GM19372 (cell line): ENCODE measurements around the gene KIAA0825.

Experiments
- ATAC-seq: cut with Tn5 transposase; IDR thresholded peaks from one replicate; pipeline ENCODE4 v1.9.1; 2021; ENCODE audit warnings: mild to moderate bottlenecking, low read depth, moderate library complexity; ENCODE audit not compliant: unreplicated experiment

The KIAA0825 gene

DNA sequence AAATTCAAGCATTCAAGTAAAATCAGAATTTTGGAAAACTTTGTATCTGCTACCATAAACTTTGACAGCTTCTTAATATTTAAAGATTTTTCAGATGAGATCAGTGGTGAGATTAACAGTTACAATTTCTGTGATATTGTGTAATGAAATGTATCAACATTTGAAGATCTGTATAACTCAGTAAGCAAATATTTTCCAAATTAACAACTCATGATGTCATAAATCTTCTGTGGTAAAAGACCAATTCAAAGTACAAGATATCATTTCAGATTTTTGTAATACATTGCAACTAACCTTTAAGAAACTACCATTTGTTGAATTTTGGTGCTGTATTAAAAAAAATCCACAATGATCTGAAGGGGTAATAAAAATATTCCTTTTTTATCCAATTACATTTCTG is 352.2 kb downstream of the KIAA0825 start:
- no peak for ATAC-seq

DNA sequence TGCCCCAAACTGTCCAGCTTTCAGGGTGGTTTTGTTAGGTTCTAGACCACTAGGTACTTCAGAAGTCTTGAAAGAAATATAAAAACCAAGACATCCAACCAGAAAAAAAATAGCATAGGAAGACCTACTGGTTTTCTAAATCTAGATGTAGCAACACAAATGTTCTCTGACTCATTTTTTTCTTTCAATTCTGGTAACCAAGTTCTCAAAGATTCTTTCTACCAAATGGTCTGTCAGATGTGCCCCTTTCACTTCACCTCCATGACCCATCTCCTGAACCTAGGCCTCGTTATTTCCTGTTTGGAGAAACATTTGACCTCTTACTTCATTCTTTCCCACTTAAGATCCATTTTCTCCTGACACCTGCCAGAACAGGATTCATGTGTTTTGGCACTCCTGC is 355.3 kb downstream of the KIAA0825 start:
- ATAC-seq = no peak

DNA sequence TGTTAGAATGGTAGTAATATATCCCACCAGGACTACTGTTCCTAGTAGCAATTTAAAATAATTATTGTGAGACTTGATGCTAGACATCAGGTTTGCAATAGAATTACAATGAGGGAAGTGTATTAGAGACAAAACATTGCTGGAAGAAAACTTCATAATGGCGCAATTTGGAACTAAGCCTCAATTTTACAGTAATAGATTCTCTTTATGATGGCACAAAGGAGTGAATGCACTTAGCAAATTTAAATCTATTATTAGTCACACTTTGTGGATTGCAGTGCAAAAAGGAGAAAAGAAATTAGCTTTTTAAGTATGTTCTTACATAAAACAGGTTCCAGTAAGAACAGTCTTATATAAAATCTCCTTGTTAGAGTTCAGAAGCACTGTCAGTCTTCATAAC is 358.3 kb downstream of the KIAA0825 start:
- ATAC-seq = no peak

DNA sequence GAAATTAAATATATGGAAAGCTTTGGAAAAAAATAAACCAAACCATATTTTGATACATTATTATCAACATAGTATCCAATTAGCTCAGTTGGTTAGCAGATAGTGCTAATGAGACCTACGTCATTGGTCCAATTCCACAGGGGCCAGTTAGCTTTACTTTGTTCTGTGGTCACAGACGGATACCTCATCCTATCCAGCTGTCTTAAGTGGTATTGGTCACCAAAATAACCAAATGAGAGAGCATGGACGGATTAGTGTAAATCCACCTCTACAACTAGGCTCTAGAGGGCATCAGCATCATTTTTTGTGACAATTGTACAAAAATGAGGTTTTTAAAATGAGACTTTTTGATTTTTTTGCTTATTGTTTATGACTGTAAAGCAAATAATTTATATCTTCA is 364.2 kb downstream of the KIAA0825 start:
- no peak for ATAC-seq

DNA sequence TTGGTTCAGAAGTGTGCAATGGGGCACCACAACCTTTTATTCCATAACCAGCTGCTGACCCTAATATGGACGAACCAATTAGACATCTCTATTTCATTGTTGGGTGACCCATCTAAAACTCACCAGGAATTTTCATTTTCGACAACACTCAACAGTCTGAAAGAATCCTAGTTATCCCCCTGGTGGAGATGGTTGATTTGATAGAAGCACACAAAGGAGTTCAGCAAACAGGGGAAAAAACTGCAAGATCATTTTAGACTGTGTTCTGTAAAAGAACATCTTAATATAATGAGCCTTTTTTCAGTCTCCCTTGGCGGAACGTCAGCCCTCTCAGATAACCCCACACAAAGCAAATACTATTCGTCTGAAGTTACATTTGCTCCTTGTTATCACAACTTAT is 367.4 kb downstream of the KIAA0825 start:
- no peak for ATAC-seq

DNA sequence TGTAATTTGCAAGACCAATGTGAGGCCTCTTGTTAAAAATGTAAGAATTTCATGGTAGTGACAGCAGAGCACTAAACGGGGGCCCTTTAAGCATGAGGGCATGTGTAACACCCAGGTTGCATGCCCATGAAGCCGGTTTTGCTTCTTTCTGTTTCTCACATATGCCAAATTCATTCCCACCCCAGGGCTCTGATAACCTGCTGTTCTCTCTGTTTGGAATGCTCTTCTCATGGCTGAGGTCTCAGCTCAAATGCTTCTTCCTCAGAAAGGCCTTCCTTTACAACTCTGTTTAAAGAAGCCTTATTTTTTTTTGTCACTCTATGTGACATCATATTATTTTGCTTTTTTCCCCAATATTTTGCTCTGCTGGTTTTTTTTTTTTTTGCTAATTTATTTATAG is 369.0 kb downstream of the KIAA0825 start:
- no peak for ATAC-seq

DNA sequence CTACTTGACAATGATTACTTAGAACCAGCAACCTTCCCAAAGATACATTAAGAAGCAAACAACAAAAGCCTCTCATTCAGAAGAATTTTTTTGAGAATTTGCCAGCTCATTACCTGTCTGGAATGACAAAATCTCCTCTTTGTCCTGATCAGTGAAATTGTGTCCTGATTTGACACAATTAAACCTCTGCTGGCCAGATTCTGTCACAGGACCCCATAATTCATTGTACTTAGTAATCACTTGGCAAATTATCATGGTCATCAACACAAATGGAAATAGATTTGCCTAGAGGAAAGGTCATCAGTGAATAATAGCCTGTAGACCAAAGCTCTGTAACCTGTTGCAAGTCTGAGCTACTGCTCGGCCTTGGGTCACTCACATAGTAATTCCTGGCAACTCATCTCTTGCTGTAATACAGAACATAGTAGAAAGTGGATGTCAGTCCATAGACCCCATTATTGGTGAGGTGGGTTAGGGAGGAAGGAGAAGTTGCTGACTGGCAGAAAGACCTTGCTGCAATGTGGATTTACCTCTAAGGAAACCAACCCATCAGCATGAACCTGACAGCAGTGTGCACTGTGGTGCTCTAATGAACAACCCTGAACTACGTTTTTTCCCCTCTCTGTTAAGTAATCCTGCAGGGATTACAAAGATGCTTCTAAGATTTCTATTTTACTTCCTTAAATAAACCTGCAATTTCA is 370.1 kb downstream of the KIAA0825 start:
- no peak for ATAC-seq

DNA sequence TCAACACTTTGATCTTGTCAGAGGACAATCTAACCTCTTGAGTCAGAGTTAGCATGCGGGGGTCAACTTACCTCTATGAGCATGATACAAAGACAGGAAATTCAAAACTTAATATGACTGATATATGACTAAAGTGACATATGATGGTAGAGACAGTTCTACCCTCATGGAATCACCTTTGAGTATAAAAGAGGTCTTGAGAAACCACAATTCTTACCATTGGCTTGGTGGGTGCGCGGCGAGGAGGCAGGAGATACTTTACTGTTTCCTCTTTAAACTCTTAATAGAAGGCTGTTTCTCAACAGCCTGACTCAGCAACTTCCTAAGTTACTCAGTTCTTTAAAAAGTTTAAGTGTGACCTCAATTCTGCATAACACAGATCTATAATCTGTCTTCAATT is 372.8 kb downstream of the KIAA0825 start:
- no peak for ATAC-seq

DNA sequence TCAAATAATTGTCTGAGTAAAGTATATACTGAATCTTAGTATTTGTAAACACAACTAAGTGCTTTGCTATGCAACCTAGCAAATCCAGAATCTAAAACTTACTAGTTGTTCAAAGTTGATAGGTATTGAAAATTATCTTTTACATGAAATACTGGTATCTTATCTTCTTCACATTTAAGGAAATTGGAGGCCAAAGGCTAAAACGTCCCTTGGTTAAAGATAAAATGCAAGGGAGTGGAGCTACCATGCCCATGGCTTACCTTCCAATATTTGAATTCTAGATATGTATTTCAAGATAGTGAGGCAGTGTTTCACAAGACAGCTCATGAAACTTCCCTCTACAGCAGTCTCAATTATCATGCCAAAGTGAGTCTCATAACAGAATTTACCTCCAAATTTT is 373.5 kb downstream of the KIAA0825 start:
- ATAC-seq = no peak

DNA sequence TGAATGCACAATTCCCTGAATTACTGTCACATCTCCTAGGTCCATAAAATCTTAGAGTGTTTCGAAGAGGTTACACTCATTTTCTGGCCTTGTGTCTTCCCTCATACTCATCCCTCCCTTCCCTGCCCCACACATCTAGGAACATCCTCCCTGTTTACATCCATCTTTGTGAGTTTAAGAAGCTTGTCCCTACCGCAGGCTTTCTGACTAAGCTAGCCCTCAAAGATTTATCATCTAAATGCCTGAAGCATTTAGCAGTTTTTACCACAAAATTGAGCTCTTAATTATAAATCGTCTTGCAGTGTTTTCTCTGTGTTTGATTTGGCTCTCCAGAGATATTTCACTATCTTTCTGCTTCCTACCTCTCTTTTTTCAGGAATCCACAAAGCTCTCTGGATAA is 374.8 kb downstream of the KIAA0825 start:
- ATAC-seq = no peak

DNA sequence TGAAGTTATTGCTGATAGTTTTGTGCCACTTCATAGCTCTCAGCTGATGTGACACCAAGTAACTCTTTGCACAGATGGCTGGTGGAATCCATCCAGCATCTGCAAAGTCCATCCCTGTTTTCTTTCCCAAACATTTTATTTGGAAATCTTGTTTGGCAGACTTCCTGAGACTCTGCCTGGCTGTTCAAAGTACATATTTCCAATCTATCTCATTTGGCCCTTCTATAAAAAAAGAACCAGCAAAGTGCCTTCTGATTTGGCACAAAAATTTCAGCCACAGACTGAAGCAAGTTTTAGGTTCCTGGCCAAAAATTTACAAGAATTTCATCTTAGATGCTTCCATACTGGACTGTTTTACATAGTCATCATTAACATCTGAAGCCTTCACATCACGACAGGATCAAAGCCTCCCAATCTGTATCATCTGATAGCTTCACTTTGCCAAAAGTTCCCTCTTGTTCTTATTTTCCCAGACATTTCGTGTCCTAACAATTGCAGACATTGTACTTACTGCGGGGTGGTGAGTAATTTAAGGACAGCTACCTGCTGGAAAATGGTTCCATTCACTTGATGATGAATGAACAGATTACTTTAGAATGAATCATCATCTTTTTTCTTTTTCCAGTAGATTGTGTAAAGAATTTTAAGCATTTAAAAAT is 377.3 kb downstream of the KIAA0825 start:
- no peak for ATAC-seq

DNA sequence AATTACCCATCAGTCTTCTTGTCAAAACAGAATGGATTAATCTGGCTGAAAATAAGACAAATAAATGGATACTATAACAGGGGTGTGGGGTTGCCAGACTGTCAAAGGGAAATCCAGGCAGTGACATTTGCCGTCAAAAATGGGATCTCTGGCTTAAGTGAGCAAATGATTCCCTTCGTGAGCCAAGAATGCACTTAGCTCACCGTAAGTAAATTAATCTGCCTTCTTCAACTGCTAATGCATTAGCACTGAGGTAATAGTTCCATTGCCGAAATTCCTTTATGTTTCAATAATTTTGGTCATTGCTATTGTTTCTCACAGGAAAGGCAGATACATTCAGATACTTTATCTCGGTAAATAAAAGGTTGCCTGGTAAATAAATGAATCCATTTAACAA is 377.8 kb downstream of the KIAA0825 start:
- no peak for ATAC-seq

DNA sequence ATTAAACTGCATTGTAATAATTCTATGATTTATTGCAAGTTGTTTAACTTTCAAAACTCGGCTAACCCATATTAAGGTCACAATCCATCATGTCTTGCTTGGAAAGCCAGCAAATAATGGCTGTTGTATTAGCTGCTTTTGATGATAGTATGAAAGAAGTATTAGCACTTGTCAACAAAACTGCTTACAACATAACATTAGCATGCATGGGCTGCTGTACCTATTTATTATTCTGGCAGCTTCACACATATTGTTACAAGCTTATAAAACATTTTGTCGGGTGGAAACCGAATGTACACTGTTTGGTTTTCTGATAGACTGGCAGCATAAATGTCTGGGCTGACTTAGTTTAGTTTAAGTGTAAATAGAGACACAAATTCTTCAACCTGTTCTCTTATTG is 378.3 kb downstream of the KIAA0825 start:
- no peak for ATAC-seq

DNA sequence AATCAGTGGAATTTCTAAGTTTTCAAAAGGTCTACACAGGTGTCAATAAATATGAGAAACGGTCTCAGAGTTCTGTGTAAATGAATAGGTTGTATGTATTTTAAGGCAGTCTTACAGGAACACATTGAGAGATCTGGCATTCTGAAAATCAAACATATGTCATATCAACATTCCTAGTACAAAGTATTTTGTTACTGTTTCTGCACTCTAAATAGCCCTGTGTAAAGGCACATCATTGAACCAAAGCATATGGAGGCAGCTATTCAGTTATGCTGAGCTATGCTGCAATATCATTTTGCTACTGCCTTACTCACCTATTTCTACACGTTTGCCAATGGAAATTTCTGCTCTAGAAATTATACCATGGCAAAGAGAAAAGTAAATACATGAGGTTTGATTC is 379.1 kb downstream of the KIAA0825 start:
- ATAC-seq = no peak

DNA sequence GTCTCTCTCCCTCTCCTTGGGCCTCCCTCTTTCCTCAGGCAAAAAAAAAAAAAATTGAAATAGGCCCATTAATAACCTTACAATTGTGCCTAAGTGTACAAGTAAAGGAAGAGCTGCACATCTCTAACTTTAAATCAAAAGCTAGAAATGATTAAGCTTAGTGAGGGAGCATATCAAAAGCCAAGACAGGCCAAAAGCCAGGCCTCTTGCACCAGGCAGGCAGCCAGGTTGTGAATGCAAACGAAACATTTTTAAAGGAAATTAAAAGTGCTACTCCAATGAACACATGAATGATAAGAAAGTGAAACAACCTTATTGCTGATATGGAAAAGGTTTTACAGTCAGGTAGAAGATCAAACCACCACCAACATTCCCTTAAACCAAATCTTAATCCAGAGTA is 383.4 kb downstream of the KIAA0825 start:
- no peak for ATAC-seq

DNA sequence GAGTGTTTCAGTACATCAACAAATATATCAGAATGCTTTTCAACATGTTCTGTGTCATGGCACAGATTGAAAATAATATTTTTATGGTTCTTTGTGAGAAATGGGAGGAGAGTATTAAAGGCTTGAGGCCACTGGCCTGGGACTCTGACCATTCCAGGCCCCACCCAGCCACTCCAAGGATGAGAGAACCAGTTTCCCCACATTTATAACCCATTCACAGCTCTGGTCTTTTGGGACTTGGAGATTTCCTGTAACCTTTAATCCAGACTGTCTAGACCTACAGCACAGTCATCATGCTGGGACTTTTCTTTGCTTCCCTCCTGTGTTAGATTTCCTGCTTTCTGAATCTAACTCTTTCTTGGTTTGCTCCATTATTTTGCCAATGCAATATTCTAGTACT is 389.6 kb downstream of the KIAA0825 start:
- no peak for ATAC-seq

DNA sequence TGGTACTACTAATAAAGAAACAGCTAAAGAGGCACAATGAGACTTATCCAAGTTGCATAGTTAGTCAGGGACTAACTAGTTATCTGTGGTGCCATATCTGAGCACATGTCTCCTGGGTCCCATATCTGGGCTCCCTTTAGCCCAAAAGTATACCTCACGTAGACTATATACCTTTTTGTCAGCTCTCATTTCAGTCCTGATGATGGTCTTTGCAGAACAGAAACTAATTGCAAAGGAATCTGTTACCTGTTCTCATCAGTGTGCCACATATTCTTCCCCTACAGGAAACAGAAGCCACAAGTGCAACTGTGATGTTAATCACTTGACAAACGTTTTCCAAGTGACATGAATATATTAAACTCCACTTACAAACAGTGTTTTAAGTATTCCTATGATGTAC is 395.2 kb downstream of the KIAA0825 start:
- ATAC-seq = no peak

DNA sequence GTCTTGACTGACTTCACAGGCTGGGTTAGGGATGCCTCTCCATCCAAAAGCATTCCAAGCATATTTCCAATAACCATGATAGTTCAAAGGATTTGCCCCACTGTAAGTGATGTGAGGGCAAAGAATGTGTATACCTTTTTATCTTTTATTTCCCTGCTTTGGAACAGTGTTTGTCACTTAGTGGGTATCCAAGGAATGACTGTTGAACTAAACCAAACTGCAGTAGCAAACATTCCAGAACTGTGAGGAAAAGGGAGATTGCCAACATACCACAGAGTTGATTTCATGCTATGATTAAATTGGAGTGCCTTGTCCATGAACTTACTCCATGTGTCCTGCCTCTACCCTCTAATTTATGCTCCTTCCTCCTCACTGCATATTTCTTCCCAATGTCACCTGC is 400.0 kb downstream of the KIAA0825 start:
- ATAC-seq = no peak

DNA sequence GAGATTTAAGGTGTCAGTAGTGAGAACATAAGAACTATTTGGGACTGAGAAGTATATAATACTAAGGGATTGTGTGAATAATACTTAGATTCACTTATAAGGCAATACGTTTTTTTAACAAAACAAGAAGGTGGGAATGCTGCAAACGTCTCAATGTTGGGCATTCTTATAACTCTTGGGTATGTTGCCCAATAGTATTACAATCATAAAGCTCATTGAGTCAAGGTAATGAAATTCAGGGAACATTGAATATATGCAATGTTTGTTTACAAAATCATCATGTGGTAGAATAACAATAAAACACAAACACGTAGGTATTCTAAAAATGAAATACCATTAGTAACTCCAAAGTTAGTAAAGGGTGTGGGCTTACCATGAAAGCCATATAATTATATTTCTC is 400.7 kb downstream of the KIAA0825 start:
- ATAC-seq = no peak

DNA sequence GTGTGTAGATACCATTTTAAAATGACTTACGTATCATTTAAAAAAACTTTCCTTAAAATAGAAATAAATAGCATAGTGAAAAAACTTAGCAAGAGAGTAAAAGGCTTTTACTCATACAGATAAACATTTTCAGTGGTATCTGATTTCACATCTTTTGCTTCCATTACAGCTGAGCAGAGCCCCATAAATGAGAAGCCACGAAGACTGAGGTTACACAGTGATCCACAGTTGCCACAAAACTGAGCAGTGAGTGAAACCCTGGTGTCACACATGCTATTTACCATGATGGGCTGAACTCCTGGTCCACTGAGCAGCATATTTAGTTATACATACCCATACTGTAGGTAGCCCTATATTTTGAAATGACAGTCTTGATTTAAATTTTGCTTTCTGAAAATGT is 401.2 kb downstream of the KIAA0825 start:
- no peak for ATAC-seq

DNA sequence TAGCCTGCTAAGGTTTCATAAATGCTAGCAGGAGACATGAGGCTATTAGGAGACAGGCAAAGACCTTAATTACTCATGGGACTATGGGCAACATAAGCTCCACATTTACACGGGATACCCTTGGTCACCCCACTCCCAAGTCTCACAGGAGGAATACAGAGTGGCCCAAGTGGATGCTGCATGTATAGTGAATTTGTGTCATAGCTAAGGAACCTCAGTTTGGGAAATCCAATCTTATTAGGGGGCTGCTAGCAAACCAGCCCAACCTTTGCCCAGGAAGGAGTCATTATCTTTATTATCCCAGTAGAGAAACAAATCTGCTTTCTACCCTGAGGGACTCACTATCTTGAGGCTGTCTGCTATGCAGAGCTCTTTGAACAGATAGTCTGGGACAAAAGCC is 405.9 kb downstream of the KIAA0825 start:
- ATAC-seq = no peak

DNA sequence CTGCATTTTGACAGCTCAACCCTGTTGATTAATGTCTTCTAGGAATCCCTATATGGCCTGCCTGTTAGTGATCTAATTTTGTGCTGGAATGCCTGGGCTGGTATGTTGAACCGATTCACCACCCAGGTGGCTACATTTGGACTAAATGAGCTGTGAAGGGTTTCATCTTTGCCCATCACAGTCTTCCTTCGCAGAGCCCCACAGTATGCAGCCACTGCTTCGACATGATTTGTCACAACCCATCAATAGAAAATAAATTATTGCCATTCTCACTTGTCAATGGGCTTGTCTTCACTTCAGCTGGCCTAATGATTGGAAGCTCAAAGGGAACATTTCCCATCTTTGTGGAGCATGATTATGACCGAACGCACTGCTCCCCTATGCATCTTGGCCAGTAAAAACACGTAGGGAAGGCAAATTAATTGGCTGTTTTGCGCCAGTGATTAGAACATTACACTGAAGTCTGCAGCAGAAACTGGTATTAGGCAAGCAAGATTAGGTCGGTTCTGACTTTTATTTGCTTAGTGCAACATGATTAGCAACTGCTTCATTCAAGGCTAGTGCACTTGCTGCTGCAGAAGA is 408.5 kb downstream of the KIAA0825 start:
- no peak for ATAC-seq
